OCI-LY1 (cell line): ENCODE data around the gene FAM124A.

ENCODE experiments used
- EZH2 ChIP-seq: fragments of 200-600 bp; sonication (generic), shearing (Covaris generic); IDR thresholded peaks from 2 replicates; pipeline ENCODE4 v1.8.0; 2017; ENCODE audit warnings: borderline replicate concordance, mixed run types, mild to moderate bottlenecking, antibody characterized with exemption, low read length, moderate library complexity, mixed read lengths
- TF ChIP-seq, protein P1 (sequence below): fragments of 200-600 bp; sonication (generic), shearing (Covaris generic); IDR thresholded peaks from 2 replicates; pipeline ENCODE4 v1.5.1; 2017; ENCODE audit warnings: mild to moderate bottlenecking, antibody characterized with exemption, low read length, moderate library complexity, mixed read lengths

DNA sequence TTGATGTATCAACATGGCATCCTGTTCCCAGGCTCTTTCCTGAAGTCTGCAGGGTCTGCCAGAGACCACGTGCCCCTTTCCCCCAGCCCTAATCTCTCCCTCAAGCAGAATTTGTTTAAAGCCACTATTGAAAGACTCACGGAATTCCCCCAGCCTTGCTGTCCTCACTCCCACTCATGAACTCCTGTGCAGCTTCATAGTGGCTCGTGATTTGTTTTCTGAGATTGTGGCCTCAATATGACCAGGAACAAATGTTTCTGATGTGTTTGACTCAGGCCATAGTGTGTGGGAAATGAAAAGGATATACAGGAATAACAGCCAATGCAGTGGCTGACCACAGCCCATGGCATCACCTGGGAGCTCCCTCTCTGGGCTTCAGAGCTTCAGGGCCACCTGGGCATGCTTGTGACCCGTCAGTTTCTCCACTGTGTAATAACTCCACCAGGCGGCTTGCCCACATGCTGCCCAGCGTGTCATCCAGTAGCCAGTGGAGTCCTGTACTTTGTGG, 109.2 kb downstream of the FAM124A start:
- TF ChIP-seq, protein P1, sequence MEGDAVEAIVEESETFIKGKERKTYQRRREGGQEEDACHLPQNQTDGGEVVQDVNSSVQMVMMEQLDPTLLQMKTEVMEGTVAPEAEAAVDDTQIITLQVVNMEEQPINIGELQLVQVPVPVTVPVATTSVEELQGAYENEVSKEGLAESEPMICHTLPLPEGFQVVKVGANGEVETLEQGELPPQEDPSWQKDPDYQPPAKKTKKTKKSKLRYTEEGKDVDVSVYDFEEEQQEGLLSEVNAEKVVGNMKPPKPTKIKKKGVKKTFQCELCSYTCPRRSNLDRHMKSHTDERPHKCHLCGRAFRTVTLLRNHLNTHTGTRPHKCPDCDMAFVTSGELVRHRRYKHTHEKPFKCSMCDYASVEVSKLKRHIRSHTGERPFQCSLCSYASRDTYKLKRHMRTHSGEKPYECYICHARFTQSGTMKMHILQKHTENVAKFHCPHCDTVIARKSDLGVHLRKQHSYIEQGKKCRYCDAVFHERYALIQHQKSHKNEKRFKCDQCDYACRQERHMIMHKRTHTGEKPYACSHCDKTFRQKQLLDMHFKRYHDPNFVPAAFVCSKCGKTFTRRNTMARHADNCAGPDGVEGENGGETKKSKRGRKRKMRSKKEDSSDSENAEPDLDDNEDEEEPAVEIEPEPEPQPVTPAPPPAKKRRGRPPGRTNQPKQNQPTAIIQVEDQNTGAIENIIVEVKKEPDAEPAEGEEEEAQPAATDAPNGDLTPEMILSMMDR, result no peak
- TF ChIP-seq EZH2, result no peak
